ENCODE measurements around the gene ADAM30.

GRCh38 chr1:119929643-119930315, 33.5 kb upstream of the ADAM30 start:
- TF ChIP-seq CTCF (conservative IDR thresholded peaks at IDR 0.05; ENCODE audit: low read depth, low read length) (no peak), EZH2 (IDR thresholded peaks at IDR 0.05; ENCODE audit: low read length, unreplicated experiment) (no peak), EZH2phosphoT487 (IDR thresholded peaks at IDR 0.05; ENCODE audit: borderline replicate concordance, low read length) (no peak)
